NCI-H2029 (cell line): ENCODE data around the gene SNX24.

Experiments
- DNase-seq: peaks from one replicate; lab custom pipeline; 2025; lab: John Stamatoyannopoulos, UW

SNX24 gene

DNA sequence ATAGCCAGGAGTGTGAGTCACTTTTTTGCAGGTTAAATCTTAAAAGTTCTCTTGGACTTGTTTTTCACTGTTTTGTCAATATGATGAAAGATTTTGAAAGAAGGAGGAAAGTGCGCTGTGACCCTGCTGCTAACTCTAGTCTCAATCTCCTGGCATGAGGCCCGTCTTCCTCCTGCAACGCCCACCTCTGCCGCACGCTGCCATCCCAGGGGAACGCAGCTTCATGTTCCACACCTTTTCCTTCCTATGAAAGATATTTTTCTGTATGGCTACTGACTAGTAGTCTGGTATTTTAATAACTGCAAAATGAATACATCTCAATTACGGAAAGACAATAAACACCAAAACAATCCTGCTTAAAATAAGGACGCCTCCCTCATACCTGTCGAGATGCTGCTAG lies 182.8 kb downstream of the SNX24 start:
- no peak for DNase-seq

DNA sequence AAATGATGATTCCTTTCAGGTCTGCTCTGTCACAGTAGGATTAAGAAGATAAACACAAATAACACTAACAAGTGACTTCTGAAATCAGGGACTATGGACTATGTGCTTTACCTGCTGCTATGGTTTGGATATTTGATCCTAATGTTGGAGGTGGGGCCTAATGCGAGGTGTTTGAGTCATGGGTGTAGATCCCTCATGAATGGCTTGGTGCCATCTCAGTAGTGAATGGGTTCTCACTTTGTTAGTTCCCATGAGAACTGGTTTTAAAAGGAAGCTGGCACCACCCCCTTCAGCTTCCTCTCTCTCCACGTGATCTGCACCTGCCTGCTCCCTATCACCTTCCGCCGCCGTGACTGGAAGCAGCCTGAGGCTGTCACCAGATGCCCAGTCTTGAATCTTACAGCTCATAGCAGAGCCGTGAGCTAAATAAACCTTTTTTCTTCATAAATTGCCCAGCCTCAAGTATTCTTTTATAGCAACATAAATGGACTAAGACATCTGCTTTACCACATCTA lies 187.8 kb downstream of the SNX24 start:
- peak; percentile 83 for DNase-seq

DNA sequence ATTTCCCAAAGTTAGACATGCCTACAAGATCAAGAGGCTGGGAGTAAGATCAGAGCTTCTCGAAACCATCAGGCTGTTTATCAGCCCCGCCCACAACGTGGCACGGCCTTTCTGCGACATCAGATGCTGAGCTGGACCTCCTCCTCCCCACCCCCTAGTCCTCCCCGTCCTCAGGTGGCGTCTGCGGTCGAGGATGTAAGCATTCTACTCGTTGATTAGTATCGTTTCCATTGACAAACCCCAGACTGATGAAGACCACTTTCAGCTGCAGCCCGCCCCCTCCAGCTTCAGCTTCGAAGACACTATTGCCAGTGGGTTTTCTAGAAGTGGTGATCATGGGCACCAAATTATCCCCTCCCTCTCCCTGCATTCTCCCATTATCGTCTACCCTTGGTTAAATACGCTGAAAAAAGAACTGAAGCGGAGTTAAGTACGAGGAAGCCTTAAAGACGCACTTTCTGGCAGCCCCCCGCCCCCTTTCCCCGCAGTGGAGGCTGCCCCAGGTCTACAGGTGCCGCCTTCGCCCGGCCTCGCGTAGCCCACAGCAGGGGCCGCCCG lies 190.0 kb downstream of the SNX24 start:
- peak; percentile 48 for DNase-seq

DNA sequence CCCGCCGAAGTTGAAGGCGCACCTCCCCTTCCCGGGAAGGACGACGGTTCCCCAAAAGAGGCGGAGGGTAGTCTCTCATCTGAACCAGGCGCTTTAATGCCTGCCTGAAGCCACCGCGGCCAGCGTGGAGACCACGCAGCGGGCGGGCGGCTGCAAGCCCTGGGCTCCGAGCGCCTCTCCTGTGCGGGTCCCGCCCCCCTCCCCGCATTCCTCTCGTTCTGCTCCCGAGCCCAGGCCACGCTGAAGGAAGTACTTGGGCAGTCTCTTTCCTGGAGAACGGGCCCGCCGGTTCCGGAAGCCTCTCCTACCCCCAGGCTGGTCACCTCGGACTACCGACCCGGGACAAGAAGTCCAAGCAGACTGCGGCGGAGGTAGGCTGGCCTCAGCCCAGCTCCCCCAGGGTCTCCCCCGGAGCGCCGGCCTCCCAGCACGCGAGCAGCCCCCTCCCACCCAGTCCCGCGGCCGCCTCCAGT lies 190.5 kb downstream of the SNX24 start:
- no peak for DNase-seq

DNA sequence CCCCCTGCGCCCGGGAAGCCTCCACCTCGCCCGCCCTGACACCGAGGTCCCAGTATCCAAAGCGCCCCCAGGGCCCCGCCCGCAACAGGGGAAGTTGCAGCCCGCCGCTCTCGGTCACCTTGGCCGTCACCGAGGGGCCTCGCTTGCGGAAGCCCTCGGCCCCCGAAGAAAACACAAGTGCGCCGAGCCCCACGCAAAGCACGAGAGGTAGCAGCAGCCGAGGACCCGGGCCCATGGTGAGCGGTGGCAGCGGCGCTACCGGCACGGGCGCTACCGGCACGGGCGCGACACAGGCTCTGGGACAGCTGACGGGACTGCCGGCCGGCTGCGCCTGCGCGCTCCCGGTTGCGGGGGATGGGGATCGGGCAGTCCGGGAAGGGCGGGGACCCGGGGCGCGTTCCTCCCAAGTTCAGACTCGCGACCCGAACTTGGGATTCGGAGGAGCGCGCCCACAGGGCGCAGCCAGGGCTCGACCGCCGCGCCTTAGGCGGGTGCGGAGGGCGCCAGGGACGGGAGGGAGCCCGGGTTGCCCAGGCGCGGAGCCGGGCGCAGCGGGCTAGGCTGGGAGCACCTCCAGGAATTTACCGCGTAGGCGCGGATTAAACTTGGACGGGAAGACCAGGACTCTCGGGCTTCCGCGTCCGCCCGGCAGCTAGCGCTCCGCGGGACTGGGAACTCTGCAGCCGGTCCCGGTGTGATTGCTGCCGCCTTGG lies 191.1 kb downstream of the SNX24 start, which contains the start of gene PPIC:
PPIC (minus strand) TSS at position 335 of the 713 bp plus-strand sequence; CDS start at position 235, 100 bp downstream.
- DNase-seq, result peak; percentile 45

DNA sequence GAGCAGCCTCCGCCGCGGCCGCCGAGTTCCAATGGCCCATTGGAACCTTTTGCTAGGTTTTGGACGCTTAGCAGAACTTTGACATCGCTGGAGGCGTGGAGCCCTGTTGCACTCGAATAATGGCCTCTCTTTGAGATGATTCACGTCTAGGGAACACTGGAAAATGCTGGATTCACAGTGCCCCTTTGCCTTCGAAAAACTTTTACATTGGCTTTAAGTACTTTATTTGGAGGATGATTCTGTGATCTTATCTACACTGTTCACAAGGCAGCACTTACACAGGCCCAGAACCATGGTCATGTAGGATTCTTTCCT lies 191.6 kb downstream of the SNX24 start:
- no peak for DNase-seq

DNA sequence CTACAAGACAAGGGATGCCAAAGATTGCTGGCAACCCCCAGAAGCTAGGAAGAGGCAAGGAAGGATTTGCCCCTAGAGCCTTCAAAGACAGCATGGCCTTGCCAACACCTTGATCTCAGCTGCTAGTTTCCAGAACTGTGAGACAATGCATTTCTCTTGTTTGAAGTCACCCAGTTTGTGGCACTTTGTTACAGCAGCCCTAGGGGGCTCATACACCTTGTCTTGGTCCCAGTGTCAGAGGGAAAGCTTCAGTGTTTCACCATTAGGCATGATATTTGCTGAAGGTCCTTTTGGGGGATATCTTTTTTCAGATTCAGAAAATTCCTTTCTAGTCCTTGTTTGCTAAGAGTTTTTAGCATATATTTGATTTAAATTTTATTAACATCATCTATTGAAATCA lies 194.3 kb downstream of the SNX24 start:
- no peak for DNase-seq

DNA sequence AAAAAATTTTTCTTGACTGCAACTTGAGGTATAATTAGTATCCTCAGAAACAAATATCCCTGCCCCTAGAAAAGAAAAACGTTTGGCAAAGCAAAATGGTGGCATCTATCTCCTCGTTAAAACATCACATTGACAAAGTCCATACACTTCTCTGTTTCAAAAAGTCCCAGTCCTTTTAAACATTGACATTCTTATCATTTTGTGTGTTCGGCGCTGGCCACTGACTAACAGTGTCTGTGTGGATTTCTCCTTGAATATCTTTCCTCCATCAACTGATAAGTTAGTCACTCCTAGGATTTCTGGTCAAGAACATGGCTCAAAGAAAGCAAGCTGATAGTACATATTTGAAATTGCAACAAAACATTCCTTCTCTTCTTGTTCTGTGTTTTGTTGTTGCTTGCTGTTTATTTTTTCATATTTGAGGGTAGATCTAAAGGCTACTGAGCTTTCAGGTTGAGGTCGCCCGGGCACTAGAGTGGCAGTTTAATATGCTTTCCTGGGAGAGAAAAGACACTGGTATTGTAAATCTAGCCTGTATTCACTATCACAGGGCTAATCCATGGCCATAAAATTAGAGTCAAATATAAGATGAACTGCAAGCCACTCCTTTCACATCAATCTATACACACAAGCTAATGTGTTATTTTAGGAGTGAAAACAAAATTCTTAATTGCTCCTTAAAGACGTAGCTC lies 199.7 kb downstream of the SNX24 start:
- no peak for DNase-seq

DNA sequence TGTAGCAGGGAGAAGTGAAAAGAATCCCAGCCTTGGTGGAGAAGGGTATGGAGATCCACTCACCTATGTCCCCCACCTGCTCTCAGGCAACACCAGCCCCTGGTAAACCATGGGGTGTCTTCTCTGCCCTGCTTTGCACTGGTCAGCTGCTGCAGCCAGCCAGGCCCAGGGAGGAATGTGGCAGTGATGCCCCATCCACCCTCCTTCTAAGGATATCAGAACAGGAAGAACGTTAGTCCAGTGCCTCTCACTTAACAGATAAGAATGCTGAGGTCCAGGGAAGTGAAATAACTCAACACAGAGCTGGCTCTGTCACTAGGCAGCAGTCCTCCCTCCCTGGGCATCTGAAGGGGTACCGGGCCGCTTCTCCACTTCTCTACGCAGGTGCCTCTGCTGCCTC lies 200.8 kb downstream of the SNX24 start:
- DNase-seq, result no peak

DNA sequence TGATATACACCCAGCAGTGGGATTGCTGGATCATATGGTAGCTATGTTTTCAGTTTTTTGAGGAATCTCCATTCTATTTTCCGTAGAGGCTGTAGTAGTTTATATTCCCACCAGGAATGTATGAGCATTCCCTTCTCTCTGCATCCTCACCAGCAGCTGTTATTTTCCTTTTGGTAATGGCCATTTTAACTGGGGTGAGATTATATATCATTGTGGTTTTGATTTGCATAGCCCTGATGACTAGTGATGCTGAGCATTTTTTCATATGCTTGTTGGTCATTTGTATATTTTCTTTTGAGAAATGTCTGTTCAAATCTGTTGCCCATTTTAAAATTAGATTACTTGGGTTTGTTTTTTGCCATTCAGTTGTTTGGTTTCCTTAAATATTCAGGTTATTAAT lies 202.3 kb downstream of the SNX24 start:
- DNase-seq, result no peak

DNA sequence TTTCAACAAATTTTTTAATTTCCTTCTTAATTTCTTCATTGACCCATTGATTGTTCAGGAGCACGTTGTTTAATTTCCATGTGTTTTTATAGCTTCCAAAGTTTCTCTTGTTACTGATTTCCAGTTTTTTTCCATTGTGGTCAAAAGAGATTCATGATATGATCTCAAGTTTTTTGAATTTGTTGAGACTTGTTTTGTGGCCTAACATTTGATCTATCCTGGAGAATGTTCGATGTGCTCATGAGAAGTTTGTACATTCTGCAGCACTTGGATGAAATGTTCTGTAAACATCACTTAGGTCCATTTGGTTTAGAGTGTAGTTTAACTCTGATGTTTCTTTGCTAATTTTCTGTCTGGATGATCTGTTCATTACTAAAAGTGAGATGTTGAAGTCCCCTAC lies 205.8 kb downstream of the SNX24 start:
- DNase-seq, result no peak
